ENCODE results near the gene F12.

DNA sequence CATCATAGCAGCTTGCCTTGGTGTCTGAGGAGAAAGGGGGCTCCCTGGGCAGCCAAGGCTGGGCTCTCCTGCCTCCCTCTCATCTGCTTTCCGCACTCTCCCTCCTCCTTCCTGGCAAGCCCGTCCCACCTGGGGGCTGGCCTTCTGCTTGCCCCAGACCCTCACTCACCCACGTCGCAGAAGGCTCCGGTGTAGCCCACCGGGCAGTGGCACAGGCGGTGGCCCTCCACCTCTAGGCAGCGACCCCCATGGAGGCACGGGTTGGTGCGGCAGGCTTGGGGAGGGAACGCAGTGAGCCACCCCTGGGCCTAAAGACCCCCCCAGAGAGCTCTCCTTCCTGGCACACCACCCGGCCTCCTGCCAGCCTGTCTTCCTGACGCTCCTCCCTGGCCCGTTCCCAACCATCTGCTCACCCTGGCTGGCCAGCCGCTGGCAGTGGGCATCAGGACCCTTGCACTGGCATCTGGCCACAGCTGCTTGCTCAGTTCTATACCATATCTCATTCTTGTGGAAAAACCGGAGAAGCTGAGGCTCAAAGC is 4.7 kb downstream of the F12 start:
- TF ChIP-seq, protein P1, sequence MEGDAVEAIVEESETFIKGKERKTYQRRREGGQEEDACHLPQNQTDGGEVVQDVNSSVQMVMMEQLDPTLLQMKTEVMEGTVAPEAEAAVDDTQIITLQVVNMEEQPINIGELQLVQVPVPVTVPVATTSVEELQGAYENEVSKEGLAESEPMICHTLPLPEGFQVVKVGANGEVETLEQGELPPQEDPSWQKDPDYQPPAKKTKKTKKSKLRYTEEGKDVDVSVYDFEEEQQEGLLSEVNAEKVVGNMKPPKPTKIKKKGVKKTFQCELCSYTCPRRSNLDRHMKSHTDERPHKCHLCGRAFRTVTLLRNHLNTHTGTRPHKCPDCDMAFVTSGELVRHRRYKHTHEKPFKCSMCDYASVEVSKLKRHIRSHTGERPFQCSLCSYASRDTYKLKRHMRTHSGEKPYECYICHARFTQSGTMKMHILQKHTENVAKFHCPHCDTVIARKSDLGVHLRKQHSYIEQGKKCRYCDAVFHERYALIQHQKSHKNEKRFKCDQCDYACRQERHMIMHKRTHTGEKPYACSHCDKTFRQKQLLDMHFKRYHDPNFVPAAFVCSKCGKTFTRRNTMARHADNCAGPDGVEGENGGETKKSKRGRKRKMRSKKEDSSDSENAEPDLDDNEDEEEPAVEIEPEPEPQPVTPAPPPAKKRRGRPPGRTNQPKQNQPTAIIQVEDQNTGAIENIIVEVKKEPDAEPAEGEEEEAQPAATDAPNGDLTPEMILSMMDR (IDR thresholded peaks at IDR 0.05; ENCODE audit: borderline replicate concordance, extremely low read depth, low read length, poor library complexity, severe bottlenecking), result no peak
- no peak for TF ChIP-seq EZH2 (IDR thresholded peaks at IDR 0.05; ENCODE audit: borderline replicate concordance, low read depth, low read length, severe bottlenecking)
